GM21390 (cell line): Measurements from ENCODE around the gene FCRL6.

Source experiments
- ATAC-seq: cut with Tn5 transposase; IDR thresholded peaks from one replicate; pipeline ENCODE4 v1.9.1; 2021; ENCODE audit not compliant: unreplicated experiment

Gene FCRL6

DNA sequence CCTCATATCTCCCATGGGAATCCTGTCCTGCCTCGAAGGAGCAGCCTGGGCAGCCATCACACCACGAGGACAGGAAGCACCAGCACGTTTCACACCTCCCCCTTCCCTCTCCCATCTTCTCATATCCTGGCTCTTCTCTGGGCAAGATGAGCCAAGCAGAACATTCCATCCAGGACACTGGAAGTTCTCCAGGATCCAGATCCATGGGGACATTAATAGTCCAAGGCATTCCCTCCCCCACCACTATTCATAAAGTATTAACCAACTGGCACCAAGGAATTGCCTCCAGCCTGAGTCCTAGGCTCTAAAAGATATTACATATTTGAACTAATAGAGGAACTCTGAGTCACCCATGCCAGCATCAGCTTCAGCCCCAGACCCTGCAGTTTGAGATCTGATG is 33.2 kb downstream of the FCRL6 start:
- ATAC-seq, result no peak

DNA sequence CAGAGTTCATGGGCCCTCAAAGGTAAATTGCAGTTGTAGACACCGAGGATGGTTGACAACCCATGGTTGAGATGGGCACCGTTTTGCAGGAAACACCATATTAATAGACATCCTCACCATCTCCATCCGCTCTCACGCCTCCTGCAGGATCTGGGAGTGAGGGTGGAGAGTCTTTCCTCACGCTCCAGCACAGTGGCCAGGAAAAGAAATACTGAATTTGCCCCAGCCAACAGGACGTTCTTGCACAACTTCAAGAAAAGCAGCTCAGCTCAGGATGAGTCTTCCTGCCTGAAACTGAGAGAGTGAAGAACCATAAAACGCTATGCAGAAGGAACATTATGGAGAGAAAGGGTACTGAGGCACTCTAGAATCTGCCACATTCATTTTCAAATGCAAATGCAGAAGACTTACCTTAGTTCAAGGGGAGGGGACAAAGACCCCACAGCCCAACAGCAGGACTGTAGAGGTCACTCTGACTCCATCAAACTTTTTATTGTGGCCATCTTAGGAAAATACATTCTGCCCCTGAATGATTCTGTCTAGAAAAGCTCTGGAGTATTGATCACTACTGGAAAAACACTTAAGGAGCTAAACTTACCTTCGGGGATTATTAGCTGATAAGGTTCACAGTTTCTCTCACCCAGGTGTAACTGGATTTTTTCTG is 33.8 kb downstream of the FCRL6 start:
- no peak for ATAC-seq

DNA sequence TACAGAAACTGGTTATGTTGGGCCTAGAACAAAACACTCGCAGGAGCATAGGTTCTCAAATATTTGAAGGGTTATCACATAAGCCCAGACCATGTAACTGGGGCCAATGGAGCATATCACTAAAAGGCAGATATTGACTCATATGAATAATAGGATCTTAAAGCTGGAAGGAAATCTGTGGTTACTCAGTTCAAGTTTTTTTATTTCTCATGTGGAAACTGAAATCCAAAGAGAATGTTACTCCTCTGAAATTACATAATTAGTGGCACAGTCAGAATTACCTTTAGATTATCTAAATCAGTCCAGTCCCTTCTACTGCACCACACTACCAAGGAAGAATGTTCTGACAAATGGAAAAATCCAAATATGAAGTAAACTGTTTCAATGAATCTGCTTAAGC is 36.6 kb downstream of the FCRL6 start:
- peak; percentile 66 for ATAC-seq

DNA sequence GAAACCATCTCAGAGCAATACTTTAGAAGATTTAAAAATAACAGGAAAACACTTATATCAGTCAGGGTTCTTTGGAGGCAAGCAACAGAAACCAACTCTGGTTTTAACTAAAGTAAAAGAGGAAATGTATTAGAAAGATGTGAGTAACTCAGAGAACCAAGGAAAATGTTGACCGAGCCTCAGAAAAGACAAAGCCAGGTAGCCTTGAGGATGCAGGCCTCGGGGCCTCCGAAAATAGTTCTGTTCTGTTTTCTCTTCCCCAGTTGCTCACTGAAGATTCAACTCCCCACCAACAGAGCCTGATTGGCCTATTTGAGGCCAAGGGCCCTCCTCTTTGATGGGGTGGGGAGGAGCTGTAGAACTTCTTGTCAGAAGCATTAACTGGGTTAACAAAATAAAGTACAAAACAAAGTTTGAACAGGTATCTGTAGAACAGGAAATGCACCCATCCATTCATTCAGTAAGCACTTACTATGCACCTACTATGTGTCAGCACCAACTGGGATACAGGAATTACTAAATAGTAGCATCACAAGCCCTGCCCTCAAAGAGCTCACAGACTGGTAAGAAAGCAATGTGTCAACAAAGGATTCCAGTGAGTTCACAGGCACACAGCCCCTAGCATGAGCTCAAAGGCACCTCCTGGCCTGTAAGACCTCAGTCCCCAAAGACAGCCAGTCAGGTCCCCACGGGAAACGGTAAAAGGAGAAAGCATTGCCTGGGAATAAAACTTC is 37.1 kb downstream of the FCRL6 start:
- peak; percentile 72 for ATAC-seq

DNA sequence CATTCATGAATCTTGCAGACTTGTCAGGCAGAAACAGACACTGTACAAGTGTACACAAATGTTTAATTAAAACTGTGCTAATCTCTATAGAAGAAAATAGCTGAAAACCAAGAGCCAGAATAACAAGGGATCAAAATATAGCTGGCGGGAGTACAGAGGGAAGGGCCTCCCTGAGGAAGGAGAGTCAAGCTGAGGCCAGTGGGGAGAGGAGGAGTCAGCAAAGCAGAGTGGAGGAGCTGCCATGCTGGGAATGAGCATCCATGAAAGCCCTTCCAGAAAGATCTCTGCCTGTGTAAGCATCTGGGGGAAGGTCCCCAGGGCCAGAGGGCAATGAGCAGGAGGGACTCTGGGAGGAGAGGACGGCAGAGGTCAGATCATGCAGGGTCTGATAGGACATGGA is 39.6 kb downstream of the FCRL6 start:
- no peak for ATAC-seq

DNA sequence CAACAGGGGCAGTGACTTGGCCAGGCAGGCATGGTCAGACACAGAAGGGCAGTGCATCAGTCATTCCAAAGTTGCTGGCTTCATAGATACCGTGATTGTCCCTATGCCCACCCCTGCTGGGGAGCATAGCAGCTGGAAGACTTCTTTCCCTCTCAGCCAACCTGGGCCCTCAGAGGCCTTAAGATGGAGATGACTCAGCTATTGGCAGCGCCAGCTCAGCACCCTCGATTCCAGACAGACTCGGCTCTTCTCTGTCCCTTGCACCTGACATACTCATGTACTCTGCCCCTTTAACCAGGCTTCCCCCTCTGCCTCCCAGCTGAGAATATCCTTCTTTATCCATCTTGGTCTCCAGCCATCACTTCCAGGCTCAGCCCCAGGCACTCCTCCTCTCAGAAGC is 41.3 kb downstream of the FCRL6 start:
- no peak for ATAC-seq

DNA sequence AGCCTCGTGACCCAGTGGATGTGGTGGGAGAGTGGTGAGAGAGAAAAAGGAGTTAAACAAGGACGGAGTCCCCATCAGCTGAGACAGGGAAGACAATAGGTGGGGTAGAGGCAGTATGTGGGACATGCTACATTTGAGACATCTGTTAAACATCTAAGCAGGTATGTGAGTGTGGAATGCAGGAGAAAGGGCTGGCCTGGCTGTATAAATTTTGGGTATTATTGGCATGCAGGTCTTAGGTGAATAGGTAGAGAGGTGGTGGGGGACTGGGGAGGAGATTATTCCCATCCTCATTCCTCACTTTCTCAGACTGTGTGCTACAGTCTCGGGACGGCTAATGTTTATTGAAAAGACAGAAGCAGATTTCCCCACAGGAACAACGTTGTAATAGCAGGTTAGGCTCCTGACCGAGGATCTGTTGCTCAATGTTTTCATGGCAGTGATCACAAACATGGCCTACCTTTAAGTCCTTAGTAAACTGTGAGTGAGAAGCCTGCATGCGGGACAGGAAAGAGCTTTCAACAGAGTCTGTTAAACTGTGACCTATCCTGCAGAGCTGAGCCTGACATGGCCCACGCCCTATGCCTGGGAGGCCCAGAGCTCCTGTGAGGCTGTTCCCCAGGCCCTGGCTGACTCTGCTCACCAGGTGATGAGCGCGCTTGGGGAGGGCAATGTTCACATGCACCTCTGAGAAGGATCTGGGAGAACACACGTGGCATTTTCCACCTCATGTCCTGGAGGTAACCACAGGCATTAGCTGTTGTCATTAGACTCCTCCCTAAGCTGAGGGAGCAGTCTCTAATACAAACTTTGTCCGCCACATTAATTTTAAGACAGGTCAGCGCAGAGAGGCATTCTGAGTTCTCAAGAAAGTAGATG is 43.8 kb downstream of the FCRL6 start:
- no peak for ATAC-seq

DNA sequence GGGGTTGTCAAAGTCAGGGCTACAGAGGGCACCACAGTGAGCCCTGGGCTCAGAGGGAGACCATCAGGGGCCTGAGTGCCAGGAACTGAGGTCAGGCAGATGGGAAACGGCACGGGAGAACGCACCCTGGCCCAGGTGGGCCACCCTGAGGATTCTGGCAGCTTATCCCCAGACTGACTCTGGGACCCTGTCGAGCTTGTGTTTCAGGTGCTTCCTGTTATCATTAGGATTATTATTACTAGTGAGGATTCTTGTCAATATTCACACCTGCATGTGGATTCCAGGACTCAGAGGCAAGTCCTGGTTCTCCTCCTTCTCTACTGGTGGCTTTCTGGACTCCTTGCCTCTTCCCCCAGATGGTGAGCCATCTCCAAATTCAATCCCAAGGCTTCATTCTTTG is 45.1 kb downstream of the FCRL6 start:
- ATAC-seq, result no peak

DNA sequence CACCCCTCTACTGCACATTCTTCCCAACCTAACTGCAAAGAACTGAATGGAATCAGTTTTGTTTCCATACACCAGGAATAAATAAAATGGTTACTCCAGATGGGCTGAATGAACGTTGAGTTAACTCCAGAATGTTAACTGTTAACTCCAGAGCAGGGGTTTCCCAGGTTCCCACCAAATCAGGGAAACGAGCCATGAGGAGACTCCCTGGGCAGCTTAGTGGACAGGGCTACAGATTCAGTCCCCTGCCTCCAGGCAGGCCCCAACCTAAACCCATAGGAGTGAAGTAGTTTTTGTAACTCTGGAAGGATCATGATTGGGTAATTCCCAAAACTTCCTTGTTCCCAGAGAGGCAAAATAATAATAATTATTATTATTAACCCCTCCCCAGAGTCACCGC is 46.2 kb downstream of the FCRL6 start:
- no peak for ATAC-seq

DNA sequence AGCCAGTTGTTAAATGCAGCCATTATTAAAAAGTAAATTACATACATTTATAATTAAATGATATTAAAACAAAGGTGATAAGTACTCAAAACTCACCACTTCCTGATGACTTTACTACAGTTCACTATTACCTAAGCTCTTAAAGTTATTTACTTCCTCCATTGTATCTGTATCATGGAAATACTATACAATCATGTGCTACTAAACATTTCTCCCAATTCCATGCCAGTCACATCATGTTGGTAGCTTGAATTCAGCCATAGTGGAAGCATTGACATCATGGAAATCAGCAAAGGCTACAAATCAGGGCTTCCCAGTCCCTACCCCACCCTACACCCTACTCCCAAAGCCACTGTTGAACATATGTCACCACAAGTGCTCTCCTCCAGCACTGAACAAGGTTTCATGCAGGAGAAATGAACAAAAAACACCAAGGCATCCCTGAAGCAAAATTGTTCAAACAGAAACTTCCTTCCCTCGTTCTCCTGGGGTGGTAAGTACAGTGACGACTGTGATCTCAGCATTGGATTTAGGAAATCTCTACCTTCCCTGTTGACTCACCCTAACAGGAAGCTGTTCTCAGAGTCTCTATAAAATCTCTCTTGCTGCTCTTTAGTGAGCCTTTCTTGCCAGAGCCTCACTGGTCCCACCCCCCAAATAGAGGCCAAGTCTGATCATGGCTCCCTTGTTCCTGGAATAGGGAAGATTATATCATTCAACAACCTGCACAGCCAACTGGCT is 47.6 kb downstream of the FCRL6 start:
- no peak for ATAC-seq

DNA sequence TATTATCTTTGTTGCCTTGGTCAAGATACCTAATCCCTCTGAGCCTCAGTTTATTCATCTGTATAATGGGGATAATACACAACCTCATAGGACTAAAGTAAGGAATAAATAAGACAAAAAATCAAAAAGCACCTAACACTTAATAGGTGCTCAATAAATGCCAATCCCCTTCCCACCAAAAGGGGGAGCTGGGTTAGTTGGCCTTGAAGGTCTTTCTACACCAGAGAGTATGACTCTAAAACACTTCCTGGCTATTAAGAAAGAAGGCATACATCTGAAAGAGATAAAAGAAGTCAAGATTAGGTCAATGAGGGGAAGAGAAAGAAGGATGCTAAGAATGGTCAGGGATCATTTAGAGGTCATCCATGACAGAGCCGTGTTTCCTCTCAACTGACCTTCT is 49.2 kb downstream of the FCRL6 start:
- ATAC-seq, result no peak

DNA sequence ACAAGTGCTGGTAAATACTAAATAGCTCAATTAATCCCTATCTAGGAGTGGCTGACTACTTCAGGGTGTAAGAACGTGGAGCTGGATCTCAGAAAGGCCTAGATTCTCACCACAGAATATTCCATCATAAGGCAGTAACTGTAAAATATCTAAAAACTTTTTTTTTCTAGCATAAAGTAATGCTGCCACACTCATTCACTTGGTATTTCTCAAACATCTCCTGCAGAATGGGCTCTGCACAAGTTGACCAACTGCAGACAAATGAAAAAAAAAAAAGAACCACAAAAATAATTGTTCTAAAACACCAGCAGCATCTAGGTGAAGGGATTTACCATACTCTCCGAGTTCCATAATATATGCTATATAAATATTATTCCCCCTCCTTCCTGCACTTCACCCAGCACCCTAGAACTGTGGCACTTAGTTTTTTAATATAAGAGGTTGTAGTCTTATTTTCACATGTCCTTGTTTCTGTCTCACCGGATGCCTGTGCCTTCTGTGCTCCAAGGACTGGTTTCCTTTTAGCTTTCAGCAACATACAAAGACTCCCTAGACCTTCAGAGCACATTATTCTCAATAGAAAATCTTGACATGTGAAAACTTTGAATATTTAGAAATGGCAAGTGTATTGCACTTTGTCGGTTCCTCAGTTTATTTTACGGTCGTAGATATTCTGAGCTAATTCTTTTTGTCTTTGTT is 51.4 kb downstream of the FCRL6 start:
- no peak for ATAC-seq

DNA sequence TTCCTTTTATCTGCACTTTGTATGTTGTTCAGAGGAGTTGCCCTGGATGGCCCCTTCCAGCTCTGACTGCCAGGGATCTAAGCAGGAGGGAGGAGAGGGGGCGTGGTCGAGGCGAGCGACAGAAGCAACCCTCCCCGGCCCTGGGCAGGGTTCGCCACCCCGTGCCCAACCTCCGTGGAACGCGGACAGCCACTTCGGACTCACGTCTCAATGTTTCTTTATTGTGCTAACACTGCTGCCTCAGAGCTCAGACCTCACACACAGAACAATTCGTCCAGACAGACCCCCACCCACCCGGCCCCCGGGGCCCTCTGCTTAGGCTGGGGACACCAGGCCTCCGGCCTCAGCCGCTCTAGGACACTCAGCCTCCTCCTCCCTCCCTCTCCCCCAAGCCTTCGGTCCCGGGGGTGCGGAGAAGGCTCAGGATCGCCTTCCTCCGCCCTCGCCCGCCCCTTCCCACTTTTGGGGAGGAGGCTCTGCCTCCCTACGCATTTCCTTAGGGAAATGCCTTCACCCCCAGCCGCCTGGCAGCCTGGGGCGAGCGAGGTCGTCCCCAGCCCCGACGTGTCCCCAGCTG is 52.0 kb downstream of the FCRL6 start:
- peak; percentile 15 for ATAC-seq

DNA sequence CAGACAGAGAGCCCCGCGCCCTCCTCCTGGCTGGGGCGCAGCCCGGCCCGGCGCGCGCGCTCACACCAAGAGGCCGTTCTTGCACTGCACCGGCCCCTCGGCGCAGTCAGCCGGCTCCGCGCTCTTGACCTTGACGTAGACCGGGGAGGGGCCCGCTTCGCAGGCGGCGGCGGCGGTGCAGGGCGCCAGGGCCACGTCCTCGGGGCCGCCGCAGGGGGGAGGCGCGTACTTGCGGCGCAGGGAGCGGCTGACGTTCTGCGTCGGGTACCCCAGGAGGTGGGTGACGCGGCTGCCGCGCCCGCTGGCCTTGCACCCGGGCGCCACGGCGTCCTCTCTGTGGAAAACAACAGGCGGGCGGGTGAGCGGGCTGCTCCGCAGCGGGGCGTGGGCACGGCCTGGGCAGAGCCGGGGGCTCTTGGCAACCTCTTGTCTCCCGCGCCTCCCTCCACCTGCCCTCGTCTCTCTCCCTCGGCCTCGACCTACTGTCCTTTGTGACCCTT is 52.6 kb downstream of the FCRL6 start:
- ATAC-seq, result peak; percentile 95

DNA sequence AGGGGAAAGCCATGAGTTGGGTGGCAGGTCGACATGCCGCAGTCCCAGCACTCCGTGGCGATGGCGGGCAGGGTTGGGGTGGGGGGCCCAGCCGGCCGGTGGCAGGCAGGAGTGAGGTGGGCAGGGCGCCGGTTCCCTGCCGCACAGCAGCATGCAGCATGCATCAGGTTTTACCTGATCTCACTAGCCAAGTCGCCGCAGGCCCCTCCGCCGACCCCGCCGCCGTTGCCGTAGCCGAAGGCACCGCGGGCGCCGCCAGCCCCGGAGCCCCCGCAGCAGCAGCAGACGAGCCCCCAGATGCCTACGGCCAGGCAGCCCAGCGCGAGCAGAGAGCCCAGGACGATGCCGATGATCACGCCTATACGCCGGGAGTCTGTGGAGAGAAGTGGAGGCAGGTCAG is 53.5 kb downstream of the FCRL6 start:
- no peak for ATAC-seq

DNA sequence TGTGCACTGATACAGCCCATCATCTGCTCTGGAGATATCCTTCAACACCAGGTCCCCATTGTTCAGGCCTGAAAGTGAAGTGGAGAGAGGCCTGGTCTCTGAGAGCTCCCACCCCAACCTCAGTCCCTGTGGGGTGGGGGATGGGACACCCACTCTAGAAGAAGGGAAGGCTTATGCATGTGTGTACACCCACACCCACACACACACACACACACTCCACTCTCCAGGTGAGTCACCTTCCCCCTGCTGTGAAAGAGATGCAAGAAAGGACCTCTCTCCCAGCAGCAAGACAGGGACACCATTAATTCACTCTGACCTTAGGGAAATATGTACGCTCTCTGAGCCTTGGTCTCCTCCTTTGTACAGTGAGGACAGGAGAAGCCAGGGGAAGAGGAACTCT is 54.4 kb downstream of the FCRL6 start:
- no peak for ATAC-seq

DNA sequence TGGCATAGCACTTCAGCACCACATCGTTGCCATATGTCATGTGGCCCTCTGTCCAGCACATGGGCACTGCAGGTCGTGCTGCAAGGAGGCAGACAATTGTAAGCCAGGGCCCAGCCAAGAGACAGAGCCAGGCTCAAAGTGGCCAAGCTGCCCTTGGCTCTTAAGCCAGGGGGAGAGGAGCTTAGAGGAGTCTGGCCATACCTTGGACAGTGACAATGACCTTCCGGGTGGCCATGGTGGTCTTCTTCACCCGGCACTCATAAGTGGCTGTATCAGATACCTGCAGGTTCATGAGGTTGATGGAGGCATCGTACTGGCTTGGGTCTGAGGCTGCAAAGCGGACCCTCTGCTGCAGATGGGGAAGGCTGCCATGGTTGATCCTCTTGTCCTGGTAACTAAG is 55.7 kb downstream of the FCRL6 start:
- no peak for ATAC-seq

DNA sequence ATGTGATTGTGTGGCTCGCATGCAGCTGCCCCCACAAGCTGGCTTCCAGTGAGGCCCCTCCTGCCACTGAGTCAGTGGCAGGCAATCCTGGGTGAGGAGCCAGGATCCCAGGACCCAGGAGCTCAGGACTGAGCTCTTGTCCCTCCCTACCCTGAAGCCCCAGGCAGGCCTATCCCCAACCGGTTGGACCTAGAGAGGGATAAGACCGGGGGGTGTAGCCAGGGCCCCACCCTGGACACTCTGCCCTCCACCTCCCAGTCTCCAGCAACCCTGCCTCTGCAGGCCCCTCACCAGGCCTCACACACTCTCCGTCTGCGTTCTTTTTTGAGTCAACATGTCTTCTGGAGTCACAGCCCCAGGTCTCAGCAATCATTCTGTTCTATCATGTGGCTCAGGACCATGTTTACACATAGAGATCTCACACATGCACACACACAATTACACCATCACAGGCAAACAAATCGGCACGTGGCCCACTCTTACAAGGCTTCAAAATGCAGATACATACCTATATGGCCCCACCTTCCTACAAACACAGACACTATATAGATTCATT is 57.7 kb downstream of the FCRL6 start:
- no peak for ATAC-seq

DNA sequence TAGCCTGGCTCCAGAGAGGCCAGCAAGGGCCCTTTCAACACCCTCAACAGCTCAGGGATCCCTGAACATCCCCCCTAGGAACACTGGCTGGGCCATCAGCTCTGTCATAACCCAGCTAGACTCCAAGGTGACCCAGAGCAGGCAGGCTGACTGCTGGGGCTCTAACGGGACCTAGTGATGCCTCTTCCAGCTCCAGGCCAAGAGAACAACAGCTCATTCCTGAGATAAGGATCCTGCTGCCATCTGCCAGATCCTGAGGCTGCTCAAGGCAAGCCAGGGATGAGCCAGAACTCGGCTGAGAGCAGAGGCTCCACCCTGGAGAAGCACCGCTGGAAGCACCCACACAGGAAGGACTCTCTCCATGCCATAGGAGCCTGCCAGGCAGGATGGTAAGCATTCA is 58.3 kb downstream of the FCRL6 start:
- no peak for ATAC-seq

DNA sequence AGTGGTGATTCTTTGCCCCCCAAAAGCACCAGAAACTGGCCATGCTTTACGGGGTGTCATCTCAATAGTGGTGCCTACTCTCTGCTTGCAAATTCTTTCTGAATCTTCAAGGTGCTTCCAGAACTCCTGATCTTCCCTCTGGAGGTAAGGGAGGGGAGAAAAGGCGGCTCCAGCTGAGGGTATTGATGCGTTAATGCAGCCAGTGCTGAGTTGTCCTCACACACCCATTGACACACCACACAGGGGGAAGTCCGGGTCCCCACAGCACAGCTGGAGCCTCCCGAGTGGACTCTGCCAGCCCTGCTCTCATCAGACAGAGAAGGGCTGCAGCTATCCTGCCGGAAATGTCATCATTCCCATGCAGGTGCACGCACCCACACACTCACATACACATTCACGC is 59.1 kb downstream of the FCRL6 start:
- no peak for ATAC-seq
